ENCODE data around the gene PDK1. TPM values are rescaled to one million over a fixed set of nuclear protein-coding genes. Genes with fewer than 3 reads are reported as not detected.

The PDK1 gene
- polyA plus RNA-seq, 2 of the 4 experiments (the other 2 are of a cell fraction): 1.2 to 12.9 TPM

DNA sequence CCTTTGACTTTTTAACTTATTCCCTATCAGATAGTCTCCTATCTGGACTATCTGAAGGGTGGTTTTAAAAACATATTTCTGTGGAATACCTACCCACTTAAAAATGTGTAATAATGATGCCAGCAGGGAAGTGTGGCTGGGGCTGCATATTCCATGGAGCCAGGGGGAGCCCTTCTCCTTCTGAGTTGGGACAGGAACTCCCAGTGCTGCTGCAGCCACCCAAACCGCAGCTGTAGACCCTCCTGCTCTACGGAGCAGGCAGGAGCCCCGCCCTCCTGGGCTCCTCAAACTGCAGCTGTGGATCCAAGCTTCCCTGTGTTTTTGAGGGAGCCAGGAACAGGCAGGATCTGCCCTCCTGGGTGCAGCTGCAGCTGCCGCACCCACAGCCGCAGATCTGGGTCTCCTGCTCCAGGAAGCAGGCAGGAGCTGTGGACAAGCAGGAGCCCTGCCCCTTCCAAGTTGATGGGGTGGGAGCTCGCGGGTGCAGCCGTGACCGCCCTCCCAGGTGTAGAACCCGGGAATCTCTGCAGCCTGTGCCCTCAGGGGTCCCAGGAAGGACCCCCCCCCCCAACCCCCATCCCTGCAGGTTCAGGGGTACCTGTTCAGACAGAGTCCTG lies 57.8 kb downstream of the PDK1 start (continued):
- TF ChIP-seq NFE2L2 (conservative IDR thresholded peaks at IDR 0.05; ENCODE audit: low read length) (no peak), ZFP36 (IDR thresholded peaks at IDR 0.05; ENCODE audit: borderline replicate concordance, partially characterized antibody) (no peak), KDM1A (IDR thresholded peaks at IDR 0.05; ENCODE audit: low read depth) (no peak), NR3C1 (IDR thresholded peaks at IDR 0.05) (no peak), SMC3 (IDR thresholded peaks at IDR 0.05) (peak; percentile 27; the same call in 1 of the 3 replicates), CTCF (IDR thresholded peaks at IDR 0.05) (peak; percentile 17; the same call in 1 of the 3 replicates), CHD4 (IDR thresholded peaks at IDR 0.05; ENCODE audit: borderline replicate concordance) (no peak)

- no peak for DNase-seq (ENCODE audit: low read depth in 1 of 2, low spot score in 1 of 2)
- ATAC-seq: no peak
- no peak for FAIRE-seq
- Histone ChIP-seq H3K4me1 (no peaks in the 10 kb centered on the region), H3K4me3 (no peak overlapping the region), H3K27ac (no peak overlapping the region), H3K4me2 (no peak overlapping the region), H3K9me3 (no peaks in the 10 kb centered on the region)
- TF ChIP-seq ZSCAN20 (CRISPR knock-in tag; IDR thresholded peaks at IDR 0.05) (no peak), PBX3 (IDR thresholded peaks at IDR 0.05) (no peak), RCOR1 (IDR thresholded peaks at IDR 0.05; ENCODE audit: low read depth, low read length) (no peak), NFE2L2 (conservative IDR thresholded peaks at IDR 0.05; ENCODE audit: low read length) (no peak), JUNB (IDR thresholded peaks at IDR 0.05) (no peak)
- TF ChIP-seq, protein P1, sequence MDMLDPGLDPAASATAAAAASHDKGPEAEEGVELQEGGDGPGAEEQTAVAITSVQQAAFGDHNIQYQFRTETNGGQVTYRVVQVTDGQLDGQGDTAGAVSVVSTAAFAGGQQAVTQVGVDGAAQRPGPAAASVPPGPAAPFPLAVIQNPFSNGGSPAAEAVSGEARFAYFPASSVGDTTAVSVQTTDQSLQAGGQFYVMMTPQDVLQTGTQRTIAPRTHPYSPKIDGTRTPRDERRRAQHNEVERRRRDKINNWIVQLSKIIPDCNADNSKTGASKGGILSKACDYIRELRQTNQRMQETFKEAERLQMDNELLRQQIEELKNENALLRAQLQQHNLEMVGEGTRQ (IDR thresholded peaks at IDR 0.05): no peak
- ChIA-PET CTCF (interaction anchor here (2.4 to 3.0 kb wide), 2 partner anchors 94 to 95 kb away, joined by 10 to 11 read pairs; no protein-coding TSS in a partner anchor), POLR2A (no interaction called here)
- WGBS (ENCODE audit: missing lambda C conversion rate): 92% methylated on average over 6 of the region's 6 CpGs
Measured at GRCh38 chr2:172614932-172615331, 59.0 kb downstream of the PDK1 start.

DNA sequence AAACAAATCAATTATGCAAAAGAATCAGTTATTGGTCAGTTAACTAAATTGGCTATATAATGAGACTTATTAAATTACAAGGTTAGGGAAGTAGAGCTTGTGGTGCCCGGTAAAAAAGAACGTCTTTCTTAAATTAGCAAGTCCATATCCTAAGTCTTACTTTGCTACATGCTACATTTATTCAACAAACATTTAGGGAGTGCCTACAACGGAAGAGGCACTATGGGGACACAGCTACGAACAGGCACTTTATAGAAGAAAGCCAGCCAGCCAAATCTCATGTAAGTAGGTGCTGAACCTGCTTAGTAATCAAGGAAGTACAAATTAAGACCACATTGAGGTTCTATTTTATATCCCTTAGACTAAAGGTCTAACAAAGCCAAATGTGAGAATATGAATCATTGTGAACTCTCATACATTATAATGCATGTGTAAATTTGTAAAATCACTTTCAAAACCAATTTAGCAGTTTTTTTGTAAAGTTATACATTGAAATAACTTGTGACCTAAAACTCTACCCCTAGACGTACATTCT lies 59.9 kb downstream of the PDK1 start:
- TF ChIP-seq PBX3 (IDR thresholded peaks at IDR 0.05) (no peak), KDM1A (IDR thresholded peaks at IDR 0.05; ENCODE audit: low read depth) (no peak), NR3C1 (IDR thresholded peaks at IDR 0.05) (no peak), ESRRA (IDR thresholded peaks at IDR 0.05; ENCODE audit: borderline replicate concordance, low read length) (no peak)
- TF ChIP-seq, protein P2, sequence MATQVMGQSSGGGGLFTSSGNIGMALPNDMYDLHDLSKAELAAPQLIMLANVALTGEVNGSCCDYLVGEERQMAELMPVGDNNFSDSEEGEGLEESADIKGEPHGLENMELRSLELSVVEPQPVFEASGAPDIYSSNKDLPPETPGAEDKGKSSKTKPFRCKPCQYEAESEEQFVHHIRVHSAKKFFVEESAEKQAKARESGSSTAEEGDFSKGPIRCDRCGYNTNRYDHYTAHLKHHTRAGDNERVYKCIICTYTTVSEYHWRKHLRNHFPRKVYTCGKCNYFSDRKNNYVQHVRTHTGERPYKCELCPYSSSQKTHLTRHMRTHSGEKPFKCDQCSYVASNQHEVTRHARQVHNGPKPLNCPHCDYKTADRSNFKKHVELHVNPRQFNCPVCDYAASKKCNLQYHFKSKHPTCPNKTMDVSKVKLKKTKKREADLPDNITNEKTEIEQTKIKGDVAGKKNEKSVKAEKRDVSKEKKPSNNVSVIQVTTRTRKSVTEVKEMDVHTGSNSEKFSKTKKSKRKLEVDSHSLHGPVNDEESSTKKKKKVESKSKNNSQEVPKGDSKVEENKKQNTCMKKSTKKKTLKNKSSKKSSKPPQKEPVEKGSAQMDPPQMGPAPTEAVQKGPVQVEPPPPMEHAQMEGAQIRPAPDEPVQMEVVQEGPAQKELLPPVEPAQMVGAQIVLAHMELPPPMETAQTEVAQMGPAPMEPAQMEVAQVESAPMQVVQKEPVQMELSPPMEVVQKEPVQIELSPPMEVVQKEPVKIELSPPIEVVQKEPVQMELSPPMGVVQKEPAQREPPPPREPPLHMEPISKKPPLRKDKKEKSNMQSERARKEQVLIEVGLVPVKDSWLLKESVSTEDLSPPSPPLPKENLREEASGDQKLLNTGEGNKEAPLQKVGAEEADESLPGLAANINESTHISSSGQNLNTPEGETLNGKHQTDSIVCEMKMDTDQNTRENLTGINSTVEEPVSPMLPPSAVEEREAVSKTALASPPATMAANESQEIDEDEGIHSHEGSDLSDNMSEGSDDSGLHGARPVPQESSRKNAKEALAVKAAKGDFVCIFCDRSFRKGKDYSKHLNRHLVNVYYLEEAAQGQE (IDR thresholded peaks at IDR 0.05): no peak
- ChIA-PET CTCF (no interaction called here), POLR2A (no interaction called here)
- no peaks in the 10 kb centered on the region for H3K9me3 ChIP-seq
- no peak for ATAC-seq
- WGBS (ENCODE audit: missing lambda C conversion rate): 89% methylated on average over 5 of the region's 5 CpGs
- no peak for DNase-seq (ENCODE audit: low read depth in 1 of 2, low spot score in 1 of 2)
- FAIRE-seq: no peak
- no peak overlapping the region for H3K4me3 ChIP-seq
- no peak overlapping the region for H3K4me2 ChIP-seq
- H3K4me1 ChIP-seq: no peaks in the 10 kb centered on the region
- H3K27ac ChIP-seq: no peak overlapping the region

All from A549 (cell line).